GM13976 (cell line): ENCODE measurements around the gene SDC4.

ENCODE experiments used
- DNase-seq: peaks from one replicate; pipeline ENCODE4 v3.0.0; 2012; ENCODE audit warnings: low spot score
- in situ Hi-C: fragments of 300-500 bp; cut with MboI; formaldehyde crosslinking; loops from one replicate; pipeline ENCODE4 v1.12.0; 2022; ENCODE audit warnings: low sequenced_read_pairs, mixed read lengths, inconsistent platforms; ENCODE audit not compliant: unreplicated experiment
- TF ChIP-seq, protein P1 (sequence below): IDR thresholded peaks from 2 replicates; pipeline ENCODE4 v1.5.1; 2012; ENCODE audit warnings: borderline replicate concordance, mild to moderate bottlenecking; ENCODE audit not compliant: insufficient read depth; ENCODE audit errors: extremely low read depth, missing control alignments, control extremely low read depth

Gene SDC4

GRCh38 chr20:45366192-45366591, 18.0 kb upstream of the SDC4 start:
- in situ Hi-C loops, result loop anchor here (25.0 kb wide), 1 partner anchor 396 kb away; no protein-coding TSS in a partner anchor
- TF ChIP-seq, protein P1, sequence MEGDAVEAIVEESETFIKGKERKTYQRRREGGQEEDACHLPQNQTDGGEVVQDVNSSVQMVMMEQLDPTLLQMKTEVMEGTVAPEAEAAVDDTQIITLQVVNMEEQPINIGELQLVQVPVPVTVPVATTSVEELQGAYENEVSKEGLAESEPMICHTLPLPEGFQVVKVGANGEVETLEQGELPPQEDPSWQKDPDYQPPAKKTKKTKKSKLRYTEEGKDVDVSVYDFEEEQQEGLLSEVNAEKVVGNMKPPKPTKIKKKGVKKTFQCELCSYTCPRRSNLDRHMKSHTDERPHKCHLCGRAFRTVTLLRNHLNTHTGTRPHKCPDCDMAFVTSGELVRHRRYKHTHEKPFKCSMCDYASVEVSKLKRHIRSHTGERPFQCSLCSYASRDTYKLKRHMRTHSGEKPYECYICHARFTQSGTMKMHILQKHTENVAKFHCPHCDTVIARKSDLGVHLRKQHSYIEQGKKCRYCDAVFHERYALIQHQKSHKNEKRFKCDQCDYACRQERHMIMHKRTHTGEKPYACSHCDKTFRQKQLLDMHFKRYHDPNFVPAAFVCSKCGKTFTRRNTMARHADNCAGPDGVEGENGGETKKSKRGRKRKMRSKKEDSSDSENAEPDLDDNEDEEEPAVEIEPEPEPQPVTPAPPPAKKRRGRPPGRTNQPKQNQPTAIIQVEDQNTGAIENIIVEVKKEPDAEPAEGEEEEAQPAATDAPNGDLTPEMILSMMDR, result no peak

DNA sequence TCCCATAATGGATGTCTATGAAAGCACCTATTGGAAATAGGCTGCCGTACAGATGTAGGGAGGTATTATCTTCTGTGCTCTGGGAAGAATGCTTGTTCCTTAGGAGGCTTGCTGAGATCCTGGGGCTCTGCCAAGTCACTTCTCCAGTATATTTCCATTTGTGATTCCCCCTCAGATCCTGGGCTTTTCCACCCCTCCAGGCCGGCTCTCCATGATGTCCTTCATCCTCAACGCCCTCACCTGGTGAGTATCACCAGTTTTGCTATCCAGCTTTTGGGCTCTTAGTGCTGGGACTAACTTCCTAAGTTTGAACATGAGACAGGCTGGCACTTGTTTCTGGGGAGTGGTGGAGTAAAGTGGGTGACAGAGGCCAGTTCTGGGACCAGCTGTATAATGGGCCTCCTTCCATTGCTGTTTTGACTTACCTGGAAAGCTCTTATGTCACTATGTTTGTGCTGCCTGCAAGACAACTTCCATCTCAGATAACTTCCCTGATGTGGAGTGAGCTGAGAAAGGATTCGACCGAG, 17.3 kb upstream of the SDC4 start:
- no peak for DNase-seq
- TF ChIP-seq, protein P1, result no peak
- in situ Hi-C loops, result loop anchor here (25.0 kb wide), 1 partner anchor 397 kb away; no protein-coding TSS in a partner anchor

More at GRCh38 chr20:45366192-45366591, 18.0 kb upstream of the SDC4 start:
- DNase-seq, result no peak

GRCh38 chr20:45363611-45364492, 15.6 kb upstream of the SDC4 start:
- TF ChIP-seq, protein P1, result no peak
- in situ Hi-C loops, result loop anchor here (25.0 kb wide), 1 partner anchor 398 kb away; no protein-coding TSS in a partner anchor
- DNase-seq, result no peak

GRCh38 chr20:45362804-45363610, 14.8 kb upstream of the SDC4 start, which contains the start of gene SYS1:
TSS of gene SYS1 (plus strand) at chr20:45363156. CDS start at chr20:45363532, 376 bp downstream.
- peak; percentile 96 for DNase-seq
- in situ Hi-C loops, result loop anchor here (25.0 kb wide), 1 partner anchor 399 kb away; no protein-coding TSS in a partner anchor
- TF ChIP-seq, protein P1, result peak; percentile 81

DNA sequence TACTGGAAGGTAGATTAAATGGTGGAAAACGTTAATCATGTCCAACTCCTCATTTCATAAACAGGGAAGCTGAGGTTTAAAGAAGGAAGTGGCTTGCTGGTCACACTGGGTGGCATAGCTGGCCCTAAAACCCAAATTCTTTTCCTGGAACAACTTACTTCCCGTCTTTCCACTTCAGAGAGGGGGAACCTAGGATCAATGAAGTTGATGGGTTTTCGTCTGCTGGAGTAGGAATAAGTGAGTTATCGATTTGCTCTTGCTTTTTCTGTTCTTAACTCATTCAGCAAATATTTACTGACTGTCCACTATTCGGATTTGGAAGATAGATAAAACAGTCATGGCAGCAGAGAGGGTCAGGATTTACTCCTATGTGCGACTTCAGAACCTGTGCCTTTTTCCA, 13.6 kb upstream of the SDC4 start:
- TF ChIP-seq, protein P1, result no peak
- DNase-seq, result no peak
- in situ Hi-C loops, result loop anchor here (25.0 kb wide), 1 partner anchor 401 kb away; no protein-coding TSS in a partner anchor
